ENCODE data around the gene TSC22D3.

TSC22D3 gene

DNA sequence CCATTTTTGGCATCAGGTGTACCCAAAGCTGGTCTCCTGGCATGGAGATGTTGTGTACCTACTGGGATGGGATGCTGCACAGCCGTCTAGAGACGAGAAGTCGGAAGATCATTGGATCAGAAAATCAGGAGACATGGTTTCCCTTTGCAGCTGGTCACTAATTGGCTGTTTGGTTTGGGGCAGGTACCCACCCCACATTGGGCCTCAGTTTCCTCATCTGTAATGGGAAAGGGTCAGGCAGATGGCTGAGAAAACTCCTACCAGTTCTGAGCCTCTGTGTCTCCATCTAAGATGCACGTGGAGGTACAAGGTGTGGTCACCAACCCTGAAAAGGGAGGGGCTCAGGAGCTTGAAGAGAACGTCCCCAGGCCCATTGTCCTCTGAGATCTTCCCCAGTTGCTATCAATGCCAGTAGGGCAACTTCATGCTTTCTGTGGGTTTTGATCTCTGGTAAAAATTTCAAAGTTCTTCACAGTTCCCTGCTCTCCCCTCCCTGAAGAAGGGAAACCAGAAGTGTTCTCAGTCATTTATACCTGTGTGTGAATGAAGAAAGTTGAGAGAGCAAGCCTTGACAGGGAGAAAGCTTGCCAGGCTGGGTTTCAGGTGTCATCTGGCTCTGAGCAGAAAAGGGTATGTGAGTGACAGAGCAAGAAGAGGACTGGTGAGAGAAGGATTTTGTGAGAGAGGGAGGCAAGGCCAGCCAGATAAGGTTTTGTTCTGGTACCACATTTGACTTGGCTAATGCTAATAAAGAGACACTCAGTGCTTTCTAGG lies 15.1 kb downstream of the TSC22D3 start:
- DNase-seq, result no peak

DNA sequence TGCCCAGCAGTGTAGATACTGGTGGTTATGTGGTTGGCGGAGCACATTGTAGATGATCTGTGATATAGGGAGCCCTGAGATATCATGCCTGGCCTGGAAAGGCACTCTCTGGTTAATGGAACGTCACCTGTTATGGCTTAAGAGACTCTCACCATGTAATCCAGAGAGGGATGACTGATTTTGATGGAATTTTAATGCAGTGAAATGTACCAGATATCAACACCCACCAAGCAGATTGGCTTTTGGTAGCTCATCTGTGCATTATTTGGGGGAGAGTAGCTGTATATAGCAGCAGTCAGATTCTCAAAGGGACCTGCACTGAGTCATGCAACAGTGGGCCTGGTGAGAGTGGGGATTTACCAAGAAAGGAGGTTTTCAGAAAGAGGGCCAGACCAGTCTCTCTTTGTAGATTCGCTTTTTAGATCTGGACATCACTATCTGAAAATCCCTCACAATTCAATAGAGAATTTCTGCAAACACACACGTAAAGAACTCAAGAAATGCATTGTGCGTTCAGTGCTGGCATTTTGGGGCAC lies 17.3 kb downstream of the TSC22D3 start:
- DNase-seq, result no peak

DNA sequence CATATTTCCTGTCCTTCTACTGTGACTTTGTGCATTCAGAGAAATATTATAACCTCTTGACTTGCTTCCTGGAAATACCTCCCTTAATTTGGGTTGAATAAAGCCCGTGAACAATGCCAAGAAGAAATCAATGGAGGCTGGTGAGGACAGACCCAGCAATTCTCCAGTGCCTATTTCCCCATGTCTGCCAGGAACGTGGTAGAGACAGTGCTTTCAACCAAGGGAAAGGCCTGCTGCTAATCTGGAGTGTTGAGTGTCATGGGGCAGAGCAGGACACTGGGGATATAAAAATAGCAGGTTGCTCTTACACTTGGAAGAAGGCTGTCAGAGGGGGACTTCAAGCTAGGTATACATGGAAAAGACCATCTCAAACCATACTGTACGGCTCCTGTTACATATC lies 19.9 kb downstream of the TSC22D3 start:
- no peak for DNase-seq

DNA sequence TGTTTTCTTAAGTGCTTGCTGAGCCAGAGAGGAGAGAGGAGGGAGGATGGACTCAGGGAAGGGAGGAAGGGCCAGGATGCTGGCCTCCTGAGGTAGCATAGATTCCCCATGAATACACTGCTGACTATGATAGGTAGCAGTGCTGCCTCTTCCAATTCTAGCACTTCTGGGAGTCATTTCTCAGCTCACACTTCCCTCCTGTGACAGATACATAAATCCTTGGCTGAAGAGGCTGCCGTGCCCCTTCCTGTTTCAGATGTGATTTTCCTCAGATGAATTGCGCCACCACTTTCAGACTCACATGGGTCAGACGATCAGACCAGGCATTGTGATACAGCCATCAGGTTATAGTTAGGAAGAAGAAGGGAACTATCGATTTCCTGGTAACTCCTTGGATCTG lies 22.4 kb downstream of the TSC22D3 start:
- no peak for DNase-seq

DNA sequence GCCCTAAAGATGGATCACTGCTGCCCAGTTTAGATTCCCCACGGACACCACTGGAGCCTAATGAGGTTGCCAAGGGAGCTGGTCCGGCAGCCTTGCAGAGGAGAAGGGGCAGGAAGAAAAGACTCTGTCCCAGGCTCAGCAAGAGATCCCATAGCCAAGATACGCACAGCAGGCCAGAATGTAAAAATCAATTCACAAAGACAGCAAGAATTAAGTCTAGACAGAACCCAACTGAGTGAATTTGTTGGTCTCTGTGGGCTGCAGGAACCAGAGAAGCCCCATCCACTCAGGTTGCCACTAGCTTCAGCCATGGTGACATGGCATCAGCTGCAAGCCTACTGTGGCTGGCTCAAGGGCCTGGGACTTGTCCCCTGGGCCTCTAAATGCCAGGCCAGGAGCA lies 22.9 kb downstream of the TSC22D3 start:
- DNase-seq, result no peak

DNA sequence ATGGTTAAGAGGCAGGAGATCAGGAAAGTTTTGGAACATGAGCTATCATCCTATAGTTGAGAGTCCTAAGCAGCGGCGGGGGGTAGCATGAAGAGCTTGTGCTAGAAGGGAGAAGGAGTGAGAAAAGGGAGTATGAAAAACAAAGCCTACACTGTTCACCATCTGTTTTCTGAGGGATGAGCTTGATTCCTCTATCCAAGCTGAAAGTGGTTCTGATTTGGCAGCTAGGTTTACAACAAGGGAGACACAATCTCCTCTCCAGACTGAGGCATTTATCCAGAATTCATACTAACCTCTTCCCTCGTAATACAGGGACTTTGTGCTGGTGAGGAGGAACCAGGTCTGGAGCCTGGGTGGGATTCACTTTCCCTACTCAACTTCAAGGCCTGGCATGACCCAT lies 23.5 kb downstream of the TSC22D3 start:
- DNase-seq, result no peak

DNA sequence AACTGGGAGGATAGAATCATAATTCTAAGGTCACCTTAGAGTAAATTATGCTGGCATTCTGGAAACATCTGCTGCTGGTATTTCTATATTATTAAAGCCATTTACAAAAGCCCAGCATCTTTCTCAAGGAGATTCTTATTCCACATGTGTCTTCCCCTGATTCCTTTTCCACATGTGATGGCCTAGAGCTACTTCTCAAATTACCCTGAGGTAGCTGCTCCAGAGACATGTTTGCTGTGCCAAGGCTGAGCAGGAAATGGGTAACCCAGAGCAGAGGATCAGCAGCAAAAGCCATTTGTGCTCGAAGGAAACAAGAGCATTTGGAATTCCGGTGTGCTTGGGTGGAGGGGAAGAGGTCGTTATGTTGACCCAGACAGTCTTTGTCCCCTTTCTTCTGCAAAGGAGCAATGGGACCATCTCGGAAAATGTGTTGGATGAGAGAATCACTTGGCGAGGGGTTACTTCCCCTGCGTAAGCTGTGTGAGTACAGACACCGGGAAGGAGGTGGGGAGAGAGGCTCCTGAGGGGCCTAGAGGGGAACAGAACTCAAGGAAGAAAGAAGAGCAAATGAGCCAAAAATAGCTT lies 24.6 kb downstream of the TSC22D3 start:
- no peak for DNase-seq

DNA sequence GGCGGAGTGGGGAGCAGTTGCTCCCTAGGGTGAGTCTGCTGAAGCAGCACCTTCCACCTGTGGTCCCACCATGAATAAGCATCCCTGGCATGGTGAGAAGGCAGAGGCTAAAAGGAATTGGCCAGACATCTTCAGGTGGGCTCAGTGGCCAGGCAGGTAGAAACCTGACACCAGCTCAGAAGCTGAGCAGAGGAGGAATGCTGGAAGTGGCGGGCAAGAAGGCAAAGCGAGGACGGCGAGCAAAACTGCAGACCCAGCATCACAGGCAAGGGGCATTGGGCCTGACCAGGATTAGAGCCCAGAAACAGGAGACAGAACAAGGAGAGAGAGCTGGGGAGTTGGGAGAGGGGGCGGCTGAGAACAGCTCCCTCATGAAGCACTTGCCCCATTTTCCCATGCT lies 25.3 kb downstream of the TSC22D3 start:
- no peak for DNase-seq

DNA sequence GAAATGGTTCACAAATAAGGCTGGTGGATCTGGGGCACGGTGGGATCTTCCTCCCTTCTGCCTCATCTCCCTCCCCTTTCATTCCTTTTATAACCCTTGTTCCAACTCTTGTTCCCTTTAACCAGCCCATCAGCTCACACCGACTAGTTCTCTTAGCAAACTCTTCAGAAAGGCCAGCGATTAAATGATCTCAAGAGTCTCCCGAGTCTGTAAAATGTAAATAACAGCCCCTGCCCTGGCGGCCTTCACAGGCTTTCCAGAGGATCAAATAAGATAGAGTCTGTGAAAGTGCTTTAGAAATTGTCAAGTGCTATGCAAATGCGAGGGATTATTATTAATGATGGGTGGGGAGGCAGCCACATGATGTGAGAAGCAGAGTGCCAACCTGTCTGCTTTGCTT lies 27.1 kb downstream of the TSC22D3 start:
- DNase-seq, result no peak

DNA sequence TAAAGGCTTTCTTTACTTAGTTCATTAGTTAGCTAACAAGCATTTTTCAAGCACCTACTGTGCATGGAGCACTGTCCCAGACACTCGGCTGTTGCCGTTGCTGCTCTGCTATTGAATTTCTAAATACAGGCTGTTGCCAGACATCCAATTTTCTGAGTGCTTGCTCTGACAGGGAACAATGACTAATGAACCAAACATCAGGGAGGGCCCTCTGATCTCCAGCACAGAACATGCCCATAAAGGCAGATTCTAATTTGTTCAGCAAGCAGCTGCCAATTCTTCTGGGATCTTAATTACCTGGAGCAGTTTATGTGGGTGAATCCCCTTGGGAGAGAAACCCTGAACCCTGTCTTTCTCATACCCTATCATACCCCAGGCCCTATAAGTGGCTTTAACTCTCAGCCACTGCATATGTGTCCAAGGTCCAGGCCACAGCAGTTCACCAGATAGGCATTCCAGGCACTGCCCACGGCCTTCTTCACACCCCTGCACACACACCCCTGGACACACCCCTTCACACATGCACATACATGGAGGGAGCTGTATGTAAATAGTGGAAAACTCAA lies 27.9 kb downstream of the TSC22D3 start:
- peak; percentile 70 for DNase-seq

DNA sequence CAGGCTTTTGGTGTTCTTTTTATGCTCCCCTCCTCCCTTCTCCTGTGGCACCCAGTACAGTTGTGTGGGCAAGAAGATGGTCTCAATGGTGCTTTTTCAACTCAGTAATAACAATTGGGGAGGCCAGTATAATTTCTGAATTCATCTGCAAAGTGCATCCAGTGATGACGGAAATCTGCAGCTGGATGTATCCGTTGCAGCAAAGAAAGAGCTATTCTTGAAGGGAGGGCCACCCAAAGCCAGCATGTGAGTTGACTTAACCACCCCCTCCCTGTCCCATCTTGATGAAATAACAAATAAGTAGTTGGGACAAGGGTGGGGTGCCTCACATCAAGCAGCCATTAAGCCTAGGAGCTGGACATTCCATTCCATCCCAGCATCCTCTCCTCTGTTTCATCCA lies 30.7 kb downstream of the TSC22D3 start:
- DNase-seq, result no peak

DNA sequence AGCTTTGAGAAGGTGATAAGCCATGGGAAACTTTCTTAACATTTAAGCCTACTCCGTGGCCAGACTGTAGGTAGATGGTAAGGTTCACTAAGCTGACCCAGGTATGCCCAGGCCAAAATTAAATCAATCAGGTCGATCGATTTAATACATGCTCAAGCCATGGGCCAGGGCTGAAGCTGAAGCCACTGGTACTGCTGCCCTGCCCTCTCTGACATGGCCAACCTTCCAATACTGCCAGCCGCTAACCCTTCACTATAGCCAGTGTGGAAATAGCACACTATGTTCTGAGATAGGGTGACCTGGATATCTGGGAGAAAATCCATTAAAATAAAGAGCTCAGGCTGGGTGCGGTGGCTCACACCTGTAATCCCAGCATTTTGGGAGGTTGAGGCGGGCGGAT lies 31.6 kb downstream of the TSC22D3 start:
- no peak for DNase-seq

DNA sequence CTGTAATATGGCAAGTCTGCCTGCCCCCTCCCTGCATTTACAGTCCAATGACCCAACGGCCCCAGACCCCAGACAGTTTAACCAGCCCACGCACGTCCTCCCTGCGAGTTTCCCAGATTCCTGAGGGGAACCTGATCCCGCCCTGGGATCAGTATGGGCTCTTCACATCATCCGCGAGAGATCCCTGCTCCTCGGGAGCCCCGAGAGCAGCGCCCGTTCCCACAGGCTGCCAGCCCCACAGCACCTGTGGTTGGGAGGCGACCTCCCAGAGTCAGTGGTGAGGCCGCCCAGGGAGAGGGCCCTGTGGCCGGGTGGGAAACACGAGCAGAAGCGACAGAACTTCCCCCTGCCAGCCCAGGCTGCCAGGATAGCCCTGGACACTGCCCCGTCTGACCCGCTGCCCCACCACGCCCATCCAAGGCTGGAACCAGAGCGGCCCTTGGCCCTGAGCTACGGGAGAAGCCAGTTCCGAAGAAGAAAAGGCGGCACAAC lies 32.8 kb downstream of the TSC22D3 start:
- DNase-seq, result no peak

DNA sequence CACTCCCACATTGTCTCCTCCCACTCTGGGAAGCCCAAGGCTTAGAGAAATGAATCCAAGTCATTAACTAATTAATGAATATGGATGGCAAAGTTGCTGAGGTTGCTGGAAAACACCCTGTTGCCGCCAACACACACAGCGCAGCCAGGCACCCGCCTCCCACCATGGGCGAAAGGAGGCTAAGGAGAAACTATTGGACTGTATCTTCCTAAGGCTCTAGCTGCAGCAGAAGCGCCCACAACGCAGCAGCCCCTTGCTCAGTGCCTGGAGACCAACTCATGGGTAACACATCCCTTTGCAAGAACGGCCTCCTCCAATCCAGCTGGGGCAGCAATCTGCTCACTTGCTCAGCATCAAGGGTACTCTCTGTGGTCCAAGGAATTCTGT lies 34.2 kb downstream of the TSC22D3 start:
- DNase-seq, result peak; percentile 38

DNA sequence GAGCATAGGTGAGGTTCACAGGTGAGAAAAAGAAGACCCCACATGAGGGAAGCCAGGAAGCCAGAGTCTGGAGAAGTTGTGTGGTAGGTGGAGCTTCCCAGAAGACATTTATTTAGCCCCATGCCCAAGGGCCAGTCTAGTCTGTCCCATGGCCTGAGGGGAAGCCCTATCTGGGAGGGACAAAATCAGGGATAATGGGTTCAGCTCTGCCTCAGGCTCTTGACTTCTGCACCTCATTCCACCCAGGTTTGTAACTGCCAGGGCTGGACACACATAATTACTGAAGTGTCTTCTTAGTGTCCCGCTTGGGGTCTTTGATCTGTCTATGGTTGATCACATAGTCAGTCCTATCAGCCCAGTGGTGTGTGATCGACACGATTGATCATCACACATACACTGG lies 36.0 kb downstream of the TSC22D3 start:
- no peak for DNase-seq

DNA sequence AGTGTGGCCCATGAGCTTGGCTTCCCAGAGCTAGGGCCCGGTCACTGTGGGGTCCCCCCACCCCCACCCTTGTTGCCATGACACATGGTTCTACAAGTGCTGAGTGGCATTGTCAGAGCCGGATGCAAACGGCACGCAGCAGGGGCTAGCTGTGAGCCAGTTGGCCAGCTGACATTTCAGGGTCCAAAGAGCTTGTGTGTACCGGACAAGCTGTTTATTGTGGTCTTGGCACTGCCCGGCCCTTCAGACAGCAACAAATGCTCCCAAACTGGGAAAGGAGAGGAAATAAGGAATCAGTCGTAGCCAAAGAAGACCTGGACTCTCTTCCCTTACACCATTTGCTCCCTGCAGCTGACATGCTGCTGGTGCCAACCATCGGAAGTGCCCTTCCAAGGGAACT lies 36.8 kb downstream of the TSC22D3 start:
- DNase-seq, result peak; percentile 25

DNA sequence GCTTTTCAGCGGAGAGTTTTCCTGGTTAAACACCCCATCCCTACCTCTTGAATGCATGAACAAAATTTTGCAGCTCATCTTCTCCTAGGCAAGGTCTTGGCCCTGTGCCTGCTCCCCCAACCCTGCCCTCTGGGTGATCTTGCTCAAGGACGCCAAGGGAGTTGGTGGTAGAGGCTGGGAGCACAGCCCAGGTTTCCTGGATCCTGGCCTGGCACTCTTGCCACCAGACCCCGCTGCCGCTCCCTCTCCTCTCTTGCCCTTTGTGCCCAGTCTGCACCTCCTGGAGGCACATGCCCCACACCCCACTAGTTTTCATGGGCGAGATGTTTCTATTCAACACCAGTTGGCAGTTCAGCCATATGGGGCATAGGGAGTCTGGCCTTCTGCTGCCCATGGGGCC lies 37.3 kb downstream of the TSC22D3 start:
- DNase-seq, result peak; percentile 56

DNA sequence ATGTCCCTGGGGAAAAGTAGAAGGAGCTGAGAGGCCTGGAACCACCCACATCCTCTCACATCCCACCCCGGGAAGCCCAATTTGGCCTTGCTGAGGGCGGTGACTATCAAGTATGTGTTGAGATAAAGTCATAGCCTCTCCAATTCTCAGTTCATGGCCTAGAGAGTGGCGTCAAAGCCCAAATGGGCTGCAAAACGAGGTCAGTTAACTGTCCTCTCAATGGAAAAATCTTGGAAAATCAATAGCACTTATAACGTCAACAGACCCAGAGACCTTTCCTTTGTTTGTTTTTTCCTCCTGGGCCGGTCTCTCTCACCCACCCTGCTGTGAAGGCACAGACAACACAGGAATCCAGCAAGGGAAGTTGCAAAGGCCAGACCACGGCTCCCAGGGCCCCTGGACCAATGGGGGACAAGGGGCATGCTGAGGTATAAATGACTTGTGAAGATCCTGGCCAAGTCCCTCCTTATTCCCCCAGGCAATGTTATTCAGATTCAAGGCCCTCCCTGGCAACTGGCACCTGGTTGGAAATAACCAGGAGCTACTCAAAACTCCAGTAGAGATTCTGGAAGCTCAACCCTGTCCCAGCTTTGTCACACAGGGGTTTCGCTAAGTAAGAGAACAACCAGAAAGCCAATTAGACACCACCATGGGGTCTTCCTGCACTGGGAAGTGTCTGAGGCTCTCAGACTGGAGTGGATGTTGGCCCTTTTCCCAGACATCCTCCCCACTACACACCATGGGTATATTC lies 38.6 kb downstream of the TSC22D3 start:
- peak; percentile 38 for DNase-seq

DNA sequence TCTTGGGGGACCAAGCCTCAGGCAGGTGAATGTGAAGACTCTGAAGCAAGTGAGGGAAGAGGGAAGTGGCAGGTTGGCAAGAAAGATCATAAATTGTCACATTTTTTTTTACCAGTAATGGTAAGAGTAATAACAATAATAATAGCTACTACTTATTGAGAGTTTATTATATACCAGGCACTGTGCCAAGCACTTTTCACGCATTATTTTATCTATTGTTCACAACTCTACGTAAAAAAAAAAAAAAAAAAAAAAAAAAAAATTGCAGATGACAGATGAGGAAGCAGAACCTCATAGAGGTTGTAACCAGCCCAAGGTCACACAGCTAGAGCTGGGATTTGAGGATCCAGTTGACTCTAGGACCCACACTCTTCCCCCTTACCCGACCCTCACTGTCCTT lies 40.9 kb downstream of the TSC22D3 start:
- DNase-seq, result no peak

DNA sequence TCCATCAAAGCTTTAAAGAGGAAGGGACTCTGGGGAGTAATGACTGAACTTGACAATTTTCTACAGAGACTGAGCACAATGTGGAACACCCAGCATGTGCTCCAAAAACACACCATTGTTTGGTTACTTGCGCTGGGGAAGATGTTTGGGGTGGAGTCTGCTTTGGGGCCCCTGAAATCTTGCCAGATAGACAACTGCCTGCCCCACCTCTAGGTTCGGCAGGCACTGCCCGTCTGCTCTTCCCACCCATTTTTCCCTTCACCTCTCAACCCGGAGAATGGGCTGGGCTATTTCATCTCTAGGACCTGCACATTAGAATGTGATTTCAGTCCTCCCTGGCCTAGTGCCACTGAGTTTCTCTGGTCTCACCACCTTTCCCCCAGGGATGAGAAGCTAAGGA lies 41.9 kb downstream of the TSC22D3 start:
- DNase-seq, result no peak

DNA sequence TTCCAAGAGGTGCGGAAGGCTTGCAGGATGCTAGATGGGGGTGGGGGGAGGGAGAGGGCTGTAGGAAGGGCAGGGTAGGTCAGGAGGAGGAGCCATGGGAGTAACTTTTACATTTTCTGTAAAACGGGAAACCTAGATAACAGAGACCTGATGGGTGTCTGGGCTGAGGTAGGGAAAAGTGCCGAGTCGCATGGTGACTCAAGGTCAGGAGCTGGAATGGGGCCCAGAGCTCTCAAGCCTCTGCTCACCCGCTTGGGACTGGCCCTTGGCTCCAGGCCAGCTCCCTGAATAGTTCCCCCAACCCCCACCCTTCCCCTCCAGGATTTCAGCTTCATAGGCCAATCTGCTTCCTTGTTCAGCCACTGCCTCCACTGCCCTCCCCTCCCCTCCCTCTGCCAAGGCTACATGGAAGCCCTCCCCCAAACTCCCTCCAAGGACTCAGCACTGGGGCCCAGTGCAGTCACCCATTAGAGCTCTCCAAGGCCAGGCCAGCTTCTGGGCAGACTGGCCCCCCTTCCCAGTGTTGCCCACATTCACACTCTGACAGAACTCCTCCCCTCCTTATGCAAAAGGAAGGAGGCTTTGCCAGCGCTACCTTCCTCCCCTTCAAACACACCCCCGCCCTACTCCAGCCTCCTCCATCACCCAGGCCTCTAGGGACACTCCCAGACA lies 43.6 kb downstream of the TSC22D3 start:
- no peak for DNase-seq

DNA sequence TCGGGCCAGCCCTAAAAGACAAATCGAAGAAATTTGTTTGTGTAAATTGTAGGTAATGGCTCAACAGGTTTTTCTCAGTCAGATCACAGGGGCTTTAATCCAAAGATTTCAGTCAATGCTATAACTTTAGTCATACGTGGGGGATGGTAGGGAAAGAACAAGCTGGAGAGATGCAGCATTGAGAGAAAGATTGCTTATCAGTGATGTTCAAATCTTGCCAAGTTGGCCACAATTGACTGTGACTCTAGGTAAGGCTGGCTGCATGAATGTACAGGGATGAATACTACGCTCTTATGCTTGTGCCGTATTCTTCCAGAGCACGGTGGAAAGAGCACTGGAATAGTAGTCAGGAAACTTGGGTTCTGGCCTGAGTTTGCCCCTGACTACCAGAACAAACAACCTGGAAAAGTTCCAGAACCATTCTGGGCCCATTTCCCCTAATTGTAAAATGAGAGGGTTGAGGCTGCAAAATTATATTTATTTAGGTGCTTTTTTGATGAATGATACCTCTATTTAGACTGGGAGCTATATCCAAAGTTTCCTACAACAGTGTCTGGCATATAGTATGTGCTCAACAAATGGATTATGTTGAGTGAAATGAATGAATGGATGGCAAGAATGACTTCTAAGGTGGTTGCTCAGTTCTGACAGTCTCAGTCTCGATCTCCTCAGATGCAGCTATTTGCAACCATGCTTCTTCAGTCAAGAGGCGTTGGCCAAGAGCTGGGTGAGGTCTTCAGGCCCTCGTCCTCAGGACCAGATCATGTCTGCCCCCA lies 44.4 kb downstream of the TSC22D3 start:
- no peak for DNase-seq
